Sigmoid colon (tissue), 4 donors: ENCODE measurements around the gene SLC24A4.

Experiments used
- CTCF ChIP-seq, 4 experiments: fragments of 450-650 bp in 3 of 4; fragments of 200-600 bp in 1 of 4; IDR thresholded peaks; one replicate each; pipeline ENCODE4 v1.5.1; 2016 to 2019; ENCODE audit warnings: antibody characterized with exemption in 4 of 4, mild to moderate bottlenecking in 3 of 4, moderate library complexity in 2 of 4
- EP300 ChIP-seq, 4 donors: sonication (generic); formaldehyde crosslinking; IDR thresholded peaks; one replicate each; pipeline ENCODE4 v1.6.1; 2017; ENCODE audit warnings: antibody characterized with exemption in 4 of 4
- POLR2A ChIP-seq, 2 donors: fragments of 450-650 bp; IDR thresholded peaks; one replicate each; pipeline ENCODE4 v1.6.1; 2016; ENCODE audit warnings: antibody characterized with exemption in 2 of 2, mild to moderate bottlenecking in 2 of 2, moderate library complexity in 2 of 2
- POLR2AphosphoS5 ChIP-seq, 4 donors: sonication (generic); formaldehyde crosslinking; IDR thresholded peaks; one replicate each; pipeline ENCODE4 v1.6.1; 2017; ENCODE audit warnings: antibody characterized with exemption in 4 of 4

GRCh38 chr14:92453691-92454090, 130.7 kb downstream of the SLC24A4 start:
- TF ChIP-seq CTCF (IDR thresholded peaks at IDR 0.05), result no peak
- no peak for TF ChIP-seq POLR2AphosphoS5 (IDR thresholded peaks at IDR 0.05)
- TF ChIP-seq POLR2A (IDR thresholded peaks at IDR 0.05), result no peak
- no peak for TF ChIP-seq EP300 (IDR thresholded peaks at IDR 0.05)
